GM18909 (cell line): ENCODE data around the gene SLC25A53.
"Not testable (repeated sequence)": the region's sequence is repeated elsewhere in the genome, so short reads cannot be mapped to it uniquely, and the experiment has no call there.

Experiments
- ATAC-seq: cut with Tn5 transposase; IDR thresholded peaks from one replicate; pipeline ENCODE4 v1.9.1; 2021; ENCODE audit warnings: mild to moderate bottlenecking; ENCODE audit not compliant: unreplicated experiment, poor library complexity

The SLC25A53 gene

GRCh38 chrX:104077854-104078253, 79.0 kb downstream of the SLC25A53 start:
- not testable (repeated sequence) for ATAC-seq

- peak; percentile 96 for ATAC-seq
Observed at GRCh38 chrX:104075778-104076445, 80.9 kb downstream of the SLC25A53 start, which contains the start of gene TMSB15C. Gene TMSB15C, minus strand, starts transcription at chrX:104076236.

GRCh38 chrX:104062636-104063035, 94.2 kb downstream of the SLC25A53 start:
- ATAC-seq = not testable (repeated sequence)

GRCh38 chrX:104054956-104055355, 101.9 kb downstream of the SLC25A53 start:
- not testable (repeated sequence) for ATAC-seq
